ENCODE results near the gene PDPK1.
A peak's percentile ranks its signal among the peaks of the same experiment; 100 is the strongest.
"Not testable (repeated sequence)": the region's sequence is repeated elsewhere in the genome, so short reads cannot be mapped to it uniquely, and the experiment has no call there.

The PDPK1 gene

DNA sequence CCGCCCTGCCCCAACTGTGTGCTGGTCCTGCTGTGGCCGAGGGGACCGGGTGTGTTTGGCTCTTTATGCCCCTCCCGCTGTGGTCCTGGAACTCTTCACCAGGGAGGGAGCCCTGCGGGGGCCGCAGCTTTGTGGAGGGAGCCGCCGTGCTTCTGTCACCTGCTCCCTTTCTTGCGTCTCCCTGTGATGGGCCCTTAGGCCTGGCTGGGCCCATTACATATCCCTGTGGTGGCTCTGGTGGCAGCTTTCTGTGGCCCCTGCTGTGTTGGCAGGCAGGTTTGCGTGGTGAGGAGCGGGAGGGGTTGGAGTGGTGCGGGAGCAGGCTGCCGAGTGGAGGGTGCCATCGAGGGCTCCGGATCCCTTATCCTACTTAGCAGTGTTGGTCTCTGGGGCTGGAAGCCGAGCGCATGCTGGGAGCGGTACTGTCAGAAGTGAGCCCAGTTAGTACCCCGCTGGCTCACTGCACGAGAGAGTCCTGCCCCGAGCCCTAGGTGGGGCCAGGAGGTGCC is 60.4 kb downstream of the PDPK1 start:
- no peak overlapping the region for H3K27ac Mint-ChIP-seq
- peaks cover 13% of the 10 kb centered on the region for H3K36me3 Mint-ChIP-seq (ENCODE audit: low read depth)
- no peak overlapping the region for H3K4me3 Mint-ChIP-seq
- H3K27me3 Mint-ChIP-seq (ENCODE audit: low read depth) = no peaks in the 10 kb centered on the region
- no peaks in the 10 kb centered on the region for H3K9me3 Mint-ChIP-seq
- TF ChIP-seq, protein P1, sequence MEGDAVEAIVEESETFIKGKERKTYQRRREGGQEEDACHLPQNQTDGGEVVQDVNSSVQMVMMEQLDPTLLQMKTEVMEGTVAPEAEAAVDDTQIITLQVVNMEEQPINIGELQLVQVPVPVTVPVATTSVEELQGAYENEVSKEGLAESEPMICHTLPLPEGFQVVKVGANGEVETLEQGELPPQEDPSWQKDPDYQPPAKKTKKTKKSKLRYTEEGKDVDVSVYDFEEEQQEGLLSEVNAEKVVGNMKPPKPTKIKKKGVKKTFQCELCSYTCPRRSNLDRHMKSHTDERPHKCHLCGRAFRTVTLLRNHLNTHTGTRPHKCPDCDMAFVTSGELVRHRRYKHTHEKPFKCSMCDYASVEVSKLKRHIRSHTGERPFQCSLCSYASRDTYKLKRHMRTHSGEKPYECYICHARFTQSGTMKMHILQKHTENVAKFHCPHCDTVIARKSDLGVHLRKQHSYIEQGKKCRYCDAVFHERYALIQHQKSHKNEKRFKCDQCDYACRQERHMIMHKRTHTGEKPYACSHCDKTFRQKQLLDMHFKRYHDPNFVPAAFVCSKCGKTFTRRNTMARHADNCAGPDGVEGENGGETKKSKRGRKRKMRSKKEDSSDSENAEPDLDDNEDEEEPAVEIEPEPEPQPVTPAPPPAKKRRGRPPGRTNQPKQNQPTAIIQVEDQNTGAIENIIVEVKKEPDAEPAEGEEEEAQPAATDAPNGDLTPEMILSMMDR (IDR thresholded peaks at IDR 0.05; ENCODE audit: unreplicated experiment in 3 of 3) = no peak
- peaks cover 12% of the 10 kb centered on the region for H3K4me1 Mint-ChIP-seq

DNA sequence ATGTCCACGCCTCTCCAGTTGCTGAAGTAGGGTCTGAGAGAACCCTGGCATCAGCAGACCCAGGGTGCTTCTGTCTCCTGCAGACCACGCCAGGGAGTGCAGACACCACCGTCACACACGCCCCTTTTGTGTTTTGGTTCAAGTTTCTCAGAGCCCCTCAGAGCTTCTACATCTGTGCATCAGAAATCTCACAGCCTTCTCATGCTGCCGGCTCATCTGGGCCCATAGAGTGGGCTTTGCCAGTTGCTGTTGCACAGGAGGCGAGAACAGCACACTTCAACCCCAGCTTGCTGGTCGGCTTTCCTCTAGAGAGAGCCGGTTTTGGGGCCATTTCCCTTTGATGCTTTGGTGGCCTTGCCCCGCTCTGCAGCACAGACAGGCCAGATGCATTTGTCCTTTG is 60.9 kb downstream of the PDPK1 start:
- H3K9me3 Mint-ChIP-seq = no peaks in the 10 kb centered on the region
- no peak overlapping the region for H3K27ac Mint-ChIP-seq
- peaks cover 8% of the 10 kb centered on the region for H3K4me1 Mint-ChIP-seq
- H3K36me3 Mint-ChIP-seq (ENCODE audit: low read depth) = peaks cover 9% of the 10 kb centered on the region
- TF ChIP-seq, protein P1 (IDR thresholded peaks at IDR 0.05; ENCODE audit: unreplicated experiment in 3 of 3) = no peak
- no peak overlapping the region for H3K4me3 Mint-ChIP-seq
- no peaks in the 10 kb centered on the region for H3K27me3 Mint-ChIP-seq (ENCODE audit: low read depth)

DNA sequence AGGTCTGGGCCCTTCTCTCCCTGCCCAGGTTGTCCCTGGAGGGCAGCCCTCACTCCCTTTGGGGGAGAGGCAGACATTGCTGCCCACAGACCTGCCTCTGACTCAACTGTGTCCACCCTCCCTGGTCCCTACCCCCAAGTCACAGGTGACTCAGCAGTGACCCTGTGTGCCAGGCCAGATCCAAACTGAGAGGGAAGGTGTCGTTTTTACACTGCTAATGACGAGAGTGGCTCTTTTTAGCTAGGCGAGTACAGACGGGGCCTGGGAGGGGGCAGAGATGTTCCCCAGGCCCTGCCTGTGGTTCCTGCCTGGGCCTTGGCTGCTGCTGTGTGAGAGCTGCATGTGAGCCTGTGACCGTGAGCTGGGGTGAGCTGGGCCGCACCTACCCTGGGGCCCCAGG is 61.3 kb downstream of the PDPK1 start:
- H3K4me1 Mint-ChIP-seq; H3K4me3 Mint-ChIP-seq; H3K27ac Mint-ChIP-seq; H3K27me3 Mint-ChIP-seq (ENCODE audit: low read depth); H3K9me3 Mint-ChIP-seq; H3K36me3 Mint-ChIP-seq (ENCODE audit: low read depth): not testable (repeated sequence)

DNA sequence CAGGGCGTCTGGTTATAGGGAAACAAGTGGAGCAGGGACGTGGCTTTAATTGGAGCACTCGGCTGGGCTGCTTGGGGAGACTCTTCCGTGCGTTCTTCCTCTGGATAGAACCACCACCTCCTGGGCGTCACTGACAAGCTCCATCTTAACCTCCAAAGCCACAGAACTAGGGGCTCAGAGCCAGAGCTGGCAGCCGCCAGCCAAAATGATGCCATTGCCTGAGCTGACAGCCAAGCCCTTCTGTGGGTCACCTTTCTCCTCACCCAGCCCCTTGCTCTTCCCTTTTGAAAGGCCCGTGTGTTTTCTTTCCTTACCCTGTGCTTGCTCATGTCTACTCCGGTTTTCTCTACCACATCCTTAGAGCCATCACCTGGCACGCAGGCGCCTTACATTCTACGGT is 62.0 kb downstream of the PDPK1 start:
- not testable (repeated sequence) for H3K27me3 Mint-ChIP-seq (ENCODE audit: low read depth); H3K9me3 Mint-ChIP-seq; H3K27ac Mint-ChIP-seq; H3K4me1 Mint-ChIP-seq; H3K36me3 Mint-ChIP-seq (ENCODE audit: low read depth); H3K4me3 Mint-ChIP-seq

DNA sequence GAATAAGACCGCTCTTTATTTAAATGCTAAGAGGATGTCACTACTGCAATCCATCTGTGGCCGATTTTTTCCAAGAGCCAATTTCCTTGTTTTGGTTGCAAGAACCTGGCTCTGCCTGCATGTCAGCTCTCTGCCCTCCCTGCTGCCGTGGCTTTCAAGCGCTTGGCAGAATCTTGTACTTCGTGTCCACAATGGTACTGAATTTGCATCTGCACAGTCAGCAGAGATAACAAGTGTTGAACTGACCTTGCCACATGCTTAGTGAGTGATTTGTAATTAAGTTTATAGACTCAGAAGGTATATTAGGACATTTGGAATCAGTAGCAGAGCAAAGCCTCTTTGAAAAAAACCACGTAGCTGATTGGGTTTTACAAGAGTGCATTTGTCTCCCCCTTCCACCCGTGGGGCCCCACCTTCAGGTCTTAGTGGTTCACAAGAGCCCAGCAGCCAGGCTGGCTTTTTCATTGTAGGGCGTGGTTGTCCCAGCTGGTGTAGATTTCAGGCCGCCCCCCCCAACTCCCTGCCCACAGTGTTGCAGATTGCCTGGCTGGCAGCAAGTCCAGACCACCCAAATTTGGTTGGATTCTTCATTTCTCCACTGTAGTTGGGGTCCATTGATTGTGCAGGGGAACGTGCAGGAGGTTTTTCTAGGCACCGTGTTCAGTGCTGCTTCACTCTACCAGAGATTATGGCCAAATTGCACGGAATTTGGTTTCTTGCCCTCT is 63.6 kb downstream of the PDPK1 start:
- H3K4me1 Mint-ChIP-seq; H3K9me3 Mint-ChIP-seq; H3K36me3 Mint-ChIP-seq (ENCODE audit: low read depth); H3K27ac Mint-ChIP-seq; H3K27me3 Mint-ChIP-seq (ENCODE audit: low read depth): not testable (repeated sequence)
- H3K4me3 Mint-ChIP-seq = peak overlapping the region; percentile 8 to 68 (median 16)

DNA sequence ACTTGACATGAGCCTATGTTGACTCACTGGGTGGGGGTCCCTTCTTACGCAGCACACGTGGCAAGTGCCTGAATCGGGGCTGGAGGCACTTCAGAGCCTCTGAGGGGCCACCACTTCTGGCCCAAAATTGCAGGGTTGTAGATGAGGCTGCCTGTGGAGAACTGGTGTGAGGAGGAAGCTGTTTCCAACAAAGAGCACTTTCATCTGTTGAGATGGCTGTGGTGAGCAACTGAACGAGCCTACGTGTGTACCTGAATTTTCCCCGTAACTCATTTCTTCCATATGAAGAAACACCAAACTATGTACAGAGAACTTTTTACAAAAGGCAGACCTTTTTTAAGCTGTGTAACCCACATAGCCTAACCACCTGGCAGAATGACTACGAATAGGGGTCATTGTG is 64.4 kb downstream of the PDPK1 start:
- H3K27me3 Mint-ChIP-seq (ENCODE audit: low read depth); H3K9me3 Mint-ChIP-seq; H3K4me1 Mint-ChIP-seq; H3K27ac Mint-ChIP-seq; H3K36me3 Mint-ChIP-seq (ENCODE audit: low read depth): not testable (repeated sequence)
- H3K4me3 Mint-ChIP-seq = peak overlapping the region; percentile 60 to 68 (median 67)

DNA sequence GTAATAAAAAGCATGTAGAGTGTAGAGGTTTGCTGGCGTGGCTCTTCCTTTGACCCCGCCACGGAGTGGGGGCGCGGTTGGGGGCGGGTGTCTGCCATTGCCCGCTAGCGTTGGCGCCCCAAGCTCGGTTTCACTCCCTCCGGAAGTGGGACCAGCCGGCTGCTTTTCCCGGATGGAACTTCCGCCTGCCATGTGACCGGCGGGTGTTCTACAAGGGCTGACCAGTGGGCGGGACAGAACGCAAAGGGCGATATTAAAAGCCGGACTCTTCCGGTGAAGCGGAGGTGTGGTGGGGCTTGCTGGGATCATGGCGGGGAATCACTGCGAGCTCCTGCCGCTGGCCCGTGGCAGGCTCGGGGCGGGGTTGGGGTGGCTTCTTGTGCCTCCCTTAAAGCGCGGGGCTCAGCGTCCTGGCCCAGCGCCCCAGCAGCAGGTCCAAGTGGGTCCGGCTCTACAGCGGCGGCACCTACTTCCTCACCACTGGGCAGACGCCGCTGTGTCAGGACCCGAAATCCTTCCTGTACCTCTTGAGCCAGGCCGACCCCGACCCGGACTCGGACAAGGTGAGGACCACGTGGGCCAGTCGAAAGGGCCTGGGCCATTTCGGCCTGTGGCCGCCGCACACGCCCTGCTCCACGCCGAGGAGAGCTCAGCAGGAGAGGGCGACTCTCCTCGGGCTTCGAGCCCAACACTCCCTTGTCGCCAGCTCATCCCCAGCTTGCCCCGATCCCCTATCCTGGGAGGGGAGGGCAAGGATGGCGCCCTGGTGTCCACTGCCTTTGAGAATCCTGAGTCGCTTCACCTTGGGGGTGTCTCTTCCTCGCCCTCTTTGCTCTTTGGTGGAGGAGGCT is 65.6 kb downstream of the PDPK1 start:
- Mint-ChIP-seq H3K4me1 (peaks cover 9% of the 10 kb centered on the region), H3K4me3 (peak overlapping the region; percentile 89 to 98 (median 96)), H3K27ac (peak overlapping the region; percentile 94 to 96 (median 96)), H3K27me3 (ENCODE audit: low read depth) (no peaks in the 10 kb centered on the region), H3K9me3 (no peaks in the 10 kb centered on the region), H3K36me3 (ENCODE audit: low read depth) (peaks cover 9% of the 10 kb centered on the region)
- TF ChIP-seq, protein P1 (IDR thresholded peaks at IDR 0.05; ENCODE audit: unreplicated experiment in 3 of 3) = no peak

DNA sequence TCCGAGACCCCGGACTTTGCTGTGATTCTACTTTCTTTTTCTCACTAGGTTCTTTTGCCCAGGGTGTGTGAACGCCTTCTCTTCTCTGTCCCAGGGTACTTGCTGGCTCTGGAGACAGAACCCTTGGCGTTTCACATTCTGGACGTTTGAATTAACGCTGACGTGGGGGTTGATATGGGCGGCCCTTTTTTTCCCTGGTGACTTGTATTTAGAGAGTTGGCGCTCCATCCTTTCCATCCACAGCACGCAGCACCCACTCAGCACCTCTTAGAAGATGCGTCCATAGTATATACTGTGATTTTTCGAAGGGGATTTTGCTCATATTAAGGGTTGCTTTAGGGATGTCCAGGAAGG is 66.2 kb downstream of the PDPK1 start:
- H3K4me1 Mint-ChIP-seq; H3K27me3 Mint-ChIP-seq (ENCODE audit: low read depth); H3K9me3 Mint-ChIP-seq; H3K36me3 Mint-ChIP-seq (ENCODE audit: low read depth): not testable (repeated sequence)
- Mint-ChIP-seq H3K4me3 (peak overlapping the region; percentile 89 to 98 (median 96)), H3K27ac (peak overlapping the region; percentile 94 to 96 (median 96))

DNA sequence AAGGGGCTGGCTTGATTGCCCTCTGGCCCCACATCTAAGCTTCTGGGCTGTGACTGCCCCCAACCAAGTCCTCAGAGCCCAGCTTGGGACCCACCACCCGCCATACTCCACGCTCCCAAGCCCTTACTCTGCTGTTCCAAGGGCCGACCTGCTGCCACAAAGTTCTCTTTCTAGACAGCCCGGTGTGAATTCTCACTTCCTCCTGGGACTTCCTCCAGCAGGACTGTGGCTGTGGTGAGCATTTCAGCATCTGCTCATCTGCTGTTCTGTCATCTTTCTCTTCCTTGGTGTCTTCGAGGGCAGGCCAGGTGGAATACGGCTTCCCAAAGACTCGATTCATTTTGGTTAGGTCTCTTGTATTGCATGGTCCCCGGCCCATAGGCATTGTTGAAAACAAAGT is 69.0 kb downstream of the PDPK1 start:
- not testable (repeated sequence) for H3K4me3 Mint-ChIP-seq; H3K9me3 Mint-ChIP-seq; H3K27ac Mint-ChIP-seq; H3K4me1 Mint-ChIP-seq; H3K27me3 Mint-ChIP-seq (ENCODE audit: low read depth)
- H3K36me3 Mint-ChIP-seq (ENCODE audit: low read depth) = peaks cover 10% of the 10 kb centered on the region

DNA sequence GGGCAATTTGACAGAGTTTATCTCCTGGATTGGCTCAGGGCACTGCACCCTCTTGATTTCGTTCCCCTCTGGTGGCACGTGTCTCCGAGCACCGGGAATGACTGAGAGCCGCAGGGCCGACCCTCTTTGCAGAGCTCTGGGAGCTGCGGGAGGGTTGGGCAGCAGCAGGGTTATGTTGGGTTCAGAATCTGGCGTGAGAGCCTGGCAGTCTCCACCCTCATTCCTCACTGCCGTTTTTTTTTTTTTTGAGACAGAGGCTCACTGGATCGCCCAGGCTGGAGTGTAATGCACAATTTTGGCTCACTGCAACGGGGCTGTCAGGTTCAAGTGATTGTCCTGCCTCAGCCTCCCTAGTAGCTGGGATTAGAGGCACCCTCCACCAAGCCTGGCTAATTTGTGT is 71.5 kb downstream of the PDPK1 start:
- not testable (repeated sequence) for H3K4me3 Mint-ChIP-seq; H3K9me3 Mint-ChIP-seq; H3K27me3 Mint-ChIP-seq (ENCODE audit: low read depth); H3K27ac Mint-ChIP-seq; H3K4me1 Mint-ChIP-seq
- H3K36me3 Mint-ChIP-seq (ENCODE audit: low read depth) = peaks cover 10% of the 10 kb centered on the region

Measured in nephron (organoid).